Uterus (tissue), 4 donors: Measurements from ENCODE around the gene SPDYE4. TPM values are rescaled to one million over a fixed set of nuclear protein-coding genes. Genes with fewer than 3 reads are reported as not detected.

Experiments used
- DNase-seq, 2 donors: peaks; one replicate each; pipeline ENCODE4 v3.0.0-alpha.2; 2019 to 2020
- H3K27ac ChIP-seq, 2 donors: fragments of 200-600 bp; sonication (generic); 1 replicate in 1 of 2; 2 replicates in 1 of 2; pipeline ENCODE4 v1.5.1; 2016 to 2018
- H3K27me3 ChIP-seq, 2 donors: fragments of 200-600 bp; sonication (generic); one replicate each; pipeline ENCODE4 v1.5.1; 2018 to 2019; ENCODE audit warnings: control low read depth in 1 of 2
- H3K36me3 ChIP-seq, 2 donors: fragments of 200-600 bp; sonication (generic); one replicate each; pipeline ENCODE4 v1.5.1; 2019; ENCODE audit warnings: control low read depth in 1 of 2
- H3K4me1 ChIP-seq, 2 donors: fragments of 200-600 bp; sonication (generic); one replicate each; pipeline ENCODE4 v1.5.1; 2018 to 2019; ENCODE audit warnings: control low read depth in 1 of 2
- H3K4me3 ChIP-seq, 2 donors: fragments of 200-600 bp; sonication (generic); 1 replicate in 1 of 2; 2 replicates in 1 of 2; pipeline ENCODE4 v1.5.1; 2018 to 2019; ENCODE audit warnings: mild to moderate bottlenecking in 1 of 2
- H3K9me3 ChIP-seq, 2 donors: fragments of 200-600 bp; sonication (generic); one replicate each; pipeline ENCODE4 v1.5.1; 2019; ENCODE audit warnings: control low read depth in 1 of 2
- CTCF ChIP-seq, 4 experiments: fragments of 200-600 bp in 2 of 4; fragments of 450-650 bp in 2 of 4; sonication (generic) in 2 of 4; IDR thresholded peaks; one replicate each; pipeline ENCODE4 v1.5.1; 2016 to 2019; ENCODE audit warnings: antibody characterized with exemption in 4 of 4, mild to moderate bottlenecking in 2 of 4, moderate library complexity in 1 of 4
- POLR2A ChIP-seq, 2 donors: fragments of 450-650 bp; IDR thresholded peaks; one replicate each; pipeline ENCODE4 v1.6.1; 2016; ENCODE audit warnings: antibody characterized with exemption in 2 of 2, mild to moderate bottlenecking in 1 of 2, moderate library complexity in 1 of 2
- intact Hi-C: fragments of 100-400 bp; cut with DNase I; formaldehyde crosslinking; loops from one replicate; pipeline ENCODE4 v1.15.1; 2023; ENCODE audit warnings: low total_unique reads
- total RNA-seq, 4 donors: library from RNA; depleted of rRNA in 3 of 4; stranded (reverse); fragments of >200 nt in 3 of 4; gene quantifications; one replicate each; pipeline versions ENCODE4 v1.1.0 to v1.2.4, GENCODE V29; 2014 to 2023
- donor health status: DM: yes; HTN: yes; CAD: no.

SPDYE4 gene
- total RNA-seq, 4 donors from 2014 or later = not detected

- DNase-seq = no peak
- Histone ChIP-seq H3K9me3 (no peaks in the 10 kb centered on the region), H3K4me3 (no peak overlapping the region), H3K36me3 (no peaks in the 10 kb centered on the region), H3K27me3 (no peaks in the 10 kb centered on the region), H3K27ac (no peak overlapping the region), H3K4me1 (no peaks in the 10 kb centered on the region)
- intact Hi-C loops = no loop called here
- TF ChIP-seq POLR2A (IDR thresholded peaks at IDR 0.05) = no peak
- TF ChIP-seq CTCF (IDR thresholded peaks at IDR 0.05) = no peak
Measured at GRCh38 chr17:8757189-8757588, 1.2 kb downstream of the SPDYE4 start.

GRCh38 chr17:8755590-8756255 lies 2.6 kb downstream of the SPDYE4 start:
- Histone ChIP-seq H3K9me3 (no peaks in the 10 kb centered on the region), H3K4me1 (no peaks in the 10 kb centered on the region), H3K36me3 (no peaks in the 10 kb centered on the region), H3K27me3 (no peaks in the 10 kb centered on the region), H3K27ac (no peak overlapping the region), H3K4me3 (no peak overlapping the region)
- no peak for DNase-seq
- no peak for TF ChIP-seq CTCF (IDR thresholded peaks at IDR 0.05)
- no peak for TF ChIP-seq POLR2A (IDR thresholded peaks at IDR 0.05)
- intact Hi-C loops = no loop called here

GRCh38 chr17:8754890-8755289 lies 3.5 kb downstream of the SPDYE4 start:
- Histone ChIP-seq H3K4me3 (no peak overlapping the region), H3K27ac (no peak overlapping the region), H3K36me3 (no peaks in the 10 kb centered on the region), H3K27me3 (no peaks in the 10 kb centered on the region), H3K9me3 (no peaks in the 10 kb centered on the region), H3K4me1 (no peaks in the 10 kb centered on the region)
- TF ChIP-seq CTCF (IDR thresholded peaks at IDR 0.05) (no peak), POLR2A (IDR thresholded peaks at IDR 0.05) (no peak)
- intact Hi-C loops = no loop called here
- no peak for DNase-seq

GRCh38 chr17:8753976-8754440 lies 4.3 kb downstream of the SPDYE4 start:
- H3K4me1 ChIP-seq = no peaks in the 10 kb centered on the region
- no peak for DNase-seq
- no peak overlapping the region for H3K4me3 ChIP-seq
- intact Hi-C loops = no loop called here
- H3K27me3 ChIP-seq = no peaks in the 10 kb centered on the region
- TF ChIP-seq CTCF (IDR thresholded peaks at IDR 0.05) (no peak), POLR2A (IDR thresholded peaks at IDR 0.05) (no peak)
- H3K27ac ChIP-seq = no peak overlapping the region
- H3K36me3 ChIP-seq = no peaks in the 10 kb centered on the region
- no peaks in the 10 kb centered on the region for H3K9me3 ChIP-seq

- no peak for DNase-seq
- Histone ChIP-seq H3K36me3 (no peaks in the 10 kb centered on the region), H3K27ac (no peak overlapping the region), H3K27me3 (no peaks in the 10 kb centered on the region), H3K4me3 (no peak overlapping the region), H3K4me1 (no peaks in the 10 kb centered on the region), H3K9me3 (no peaks in the 10 kb centered on the region)
- intact Hi-C loops = no loop called here
- TF ChIP-seq POLR2A (IDR thresholded peaks at IDR 0.05) (no peak), CTCF (IDR thresholded peaks at IDR 0.05) (no peak)
Measured at GRCh38 chr17:8753136-8753975, 5.0 kb downstream of the SPDYE4 start.
